ENCODE data around the gene TCFL5.

Gene TCFL5

GRCh38 chr20:62889411-62889810 lies 27.8 kb upstream of the TCFL5 start:
- H3K36me3 Mint-ChIP-seq (ENCODE audit: low read depth), result peaks cover 90% of the 10 kb centered on the region
- H3K27ac Mint-ChIP-seq, result no peak overlapping the region
- intact Hi-C loops (cut with micrococcal nuclease), result no loop called here
- no peaks in the 10 kb centered on the region for H3K27me3 Mint-ChIP-seq
- H3K4me1 Mint-ChIP-seq (ENCODE audit: low read depth), result no peaks in the 10 kb centered on the region
- no peaks in the 10 kb centered on the region for H3K9me3 Mint-ChIP-seq
- H3K4me3 Mint-ChIP-seq, result no peak overlapping the region

- Mint-ChIP-seq H3K27ac (no peak overlapping the region), H3K36me3 (ENCODE audit: low read depth) (peaks cover 85% of the 10 kb centered on the region), H3K27me3 (no peaks in the 10 kb centered on the region), H3K4me3 (no peak overlapping the region), H3K9me3 (no peaks in the 10 kb centered on the region), H3K4me1 (ENCODE audit: low read depth) (no peaks in the 10 kb centered on the region)
- intact Hi-C loops (cut with micrococcal nuclease), result no loop called here
Measured at GRCh38 chr20:62888910-62889309, 27.3 kb upstream of the TCFL5 start.

GRCh38 chr20:62888406-62888805 lies 26.8 kb upstream of the TCFL5 start:
- Mint-ChIP-seq H3K27ac (no peak overlapping the region), H3K9me3 (no peaks in the 10 kb centered on the region), H3K36me3 (ENCODE audit: low read depth) (peaks cover 80% of the 10 kb centered on the region), H3K27me3 (no peaks in the 10 kb centered on the region), H3K4me3 (no peak overlapping the region), H3K4me1 (ENCODE audit: low read depth) (no peaks in the 10 kb centered on the region)
- intact Hi-C loops (cut with micrococcal nuclease), result no loop called here

- H3K27me3 Mint-ChIP-seq, result no peaks in the 10 kb centered on the region
- intact Hi-C loops (cut with micrococcal nuclease), result no loop called here
- H3K4me3 Mint-ChIP-seq, result no peak overlapping the region
- H3K9me3 Mint-ChIP-seq, result no peaks in the 10 kb centered on the region
- peaks cover 75% of the 10 kb centered on the region for H3K36me3 Mint-ChIP-seq (ENCODE audit: low read depth)
- no peak overlapping the region for H3K27ac Mint-ChIP-seq
- no peaks in the 10 kb centered on the region for H3K4me1 Mint-ChIP-seq (ENCODE audit: low read depth)
Measured at GRCh38 chr20:62887860-62888239, 26.2 kb upstream of the TCFL5 start.

- Mint-ChIP-seq H3K4me1 (ENCODE audit: low read depth) (no peaks in the 10 kb centered on the region), H3K4me3 (no peak overlapping the region), H3K9me3 (no peaks in the 10 kb centered on the region), H3K27ac (no peak overlapping the region), H3K27me3 (no peaks in the 10 kb centered on the region), H3K36me3 (ENCODE audit: low read depth) (peaks cover 71% of the 10 kb centered on the region)
- intact Hi-C loops (cut with micrococcal nuclease), result no loop called here
Measured at GRCh38 chr20:62887152-62887859, 25.7 kb upstream of the TCFL5 start.

GRCh38 chr20:62886709-62887058 lies 25.1 kb upstream of the TCFL5 start:
- H3K27me3 Mint-ChIP-seq, result no peaks in the 10 kb centered on the region
- H3K4me3 Mint-ChIP-seq, result no peak overlapping the region
- H3K36me3 Mint-ChIP-seq (ENCODE audit: low read depth), result peaks cover 71% of the 10 kb centered on the region
- no peaks in the 10 kb centered on the region for H3K4me1 Mint-ChIP-seq (ENCODE audit: low read depth)
- H3K27ac Mint-ChIP-seq, result no peak overlapping the region
- intact Hi-C loops (cut with micrococcal nuclease), result no loop called here
- H3K9me3 Mint-ChIP-seq, result no peaks in the 10 kb centered on the region

- Mint-ChIP-seq H3K27ac (no peak overlapping the region), H3K36me3 (ENCODE audit: low read depth) (peaks cover 71% of the 10 kb centered on the region), H3K4me1 (ENCODE audit: low read depth) (no peaks in the 10 kb centered on the region), H3K9me3 (no peaks in the 10 kb centered on the region), H3K27me3 (no peaks in the 10 kb centered on the region), H3K4me3 (no peak overlapping the region)
- intact Hi-C loops (cut with micrococcal nuclease), result no loop called here
Measured at GRCh38 chr20:62885896-62886708, 24.5 kb upstream of the TCFL5 start.

- H3K36me3 Mint-ChIP-seq (ENCODE audit: low read depth), result peaks cover 71% of the 10 kb centered on the region
- no peaks in the 10 kb centered on the region for H3K4me1 Mint-ChIP-seq (ENCODE audit: low read depth)
- intact Hi-C loops (cut with micrococcal nuclease), result no loop called here
- H3K27ac Mint-ChIP-seq, result peak overlapping the region; percentile 37
- H3K4me3 Mint-ChIP-seq, result no peak overlapping the region
- H3K27me3 Mint-ChIP-seq, result no peaks in the 10 kb centered on the region
- H3K9me3 Mint-ChIP-seq, result no peaks in the 10 kb centered on the region
Measured at GRCh38 chr20:62885046-62885895, 23.6 kb upstream of the TCFL5 start.

GRCh38 chr20:62884556-62884955 lies 22.9 kb upstream of the TCFL5 start:
- H3K9me3 Mint-ChIP-seq, result no peaks in the 10 kb centered on the region
- H3K36me3 Mint-ChIP-seq (ENCODE audit: low read depth), result peaks cover 71% of the 10 kb centered on the region
- no peak overlapping the region for H3K4me3 Mint-ChIP-seq
- H3K27ac Mint-ChIP-seq, result peak overlapping the region; percentile 37
- H3K4me1 Mint-ChIP-seq (ENCODE audit: low read depth), result no peaks in the 10 kb centered on the region
- H3K27me3 Mint-ChIP-seq, result no peaks in the 10 kb centered on the region
- intact Hi-C loops (cut with micrococcal nuclease), result no loop called here

- Mint-ChIP-seq H3K4me3 (no peak overlapping the region), H3K27me3 (no peaks in the 10 kb centered on the region), H3K4me1 (ENCODE audit: low read depth) (no peaks in the 10 kb centered on the region), H3K9me3 (no peaks in the 10 kb centered on the region), H3K27ac (no peak overlapping the region), H3K36me3 (ENCODE audit: low read depth) (peaks cover 63% of the 10 kb centered on the region)
- intact Hi-C loops (cut with micrococcal nuclease), result no loop called here
Measured at GRCh38 chr20:62882426-62882825, 20.8 kb upstream of the TCFL5 start.

GRCh38 chr20:62881662-62882395 lies 20.2 kb upstream of the TCFL5 start:
- Mint-ChIP-seq H3K27ac (no peak overlapping the region), H3K4me3 (no peak overlapping the region), H3K9me3 (no peaks in the 10 kb centered on the region), H3K36me3 (ENCODE audit: low read depth) (peaks cover 57% of the 10 kb centered on the region), H3K4me1 (ENCODE audit: low read depth) (no peaks in the 10 kb centered on the region), H3K27me3 (no peaks in the 10 kb centered on the region)
- intact Hi-C loops (cut with micrococcal nuclease), result no loop called here

- H3K4me1 Mint-ChIP-seq (ENCODE audit: low read depth), result peaks cover 6% of the 10 kb centered on the region
- intact Hi-C loops (cut with micrococcal nuclease), result no loop called here
- no peak overlapping the region for H3K4me3 Mint-ChIP-seq
- peaks cover 50% of the 10 kb centered on the region for H3K36me3 Mint-ChIP-seq (ENCODE audit: low read depth)
- no peak overlapping the region for H3K27ac Mint-ChIP-seq
- H3K9me3 Mint-ChIP-seq, result no peaks in the 10 kb centered on the region
- peaks cover 2% of the 10 kb centered on the region for H3K27me3 Mint-ChIP-seq
Measured at GRCh38 chr20:62880935-62881661, 19.5 kb upstream of the TCFL5 start.
